PFSK-1 (cell line): ENCODE data around the gene NECTIN4.

Experiments
- FOXP2 ChIP-seq: optimal IDR thresholded peaks from 2 replicates; pipeline ENCODE3; 2011; ENCODE audit warnings: borderline replicate concordance, control low read depth, inconsistent platforms; ENCODE audit not compliant: insufficient read depth; ENCODE audit errors: extremely low read length, extremely low read depth
- POLR2AphosphoS5 ChIP-seq: IDR thresholded peaks from 2 replicates; pipeline ENCODE4 v1.6.1; 2012; ENCODE audit warnings: low read depth, mild to moderate bottlenecking, control low read depth, low read length, moderate library complexity
- SIN3A ChIP-seq: IDR thresholded peaks from 2 replicates; pipeline ENCODE4 v1.6.1; 2012; ENCODE audit warnings: mild to moderate bottlenecking, low read length, moderate library complexity, borderline replicate concordance; ENCODE audit not compliant: insufficient read depth
- TAF1 ChIP-seq: IDR thresholded peaks from 2 replicates; pipeline ENCODE4 v1.6.1; 2012; ENCODE audit warnings: low read length, control low read depth, borderline replicate concordance; ENCODE audit not compliant: insufficient read depth
- TF ChIP-seq, protein P1 (sequence below), 2 experiments: IDR thresholded peaks; 2 replicates each; pipeline versions ENCODE4 v1.6.1 to v1.8.0; 2011 to 2012; ENCODE audit warnings: low read depth in 2 of 2, low read length in 2 of 2, control low read depth in 1 of 2, inconsistent platforms in 1 of 2, mild to moderate bottlenecking in 1 of 2, moderate library complexity in 1 of 2; ENCODE audit not compliant: insufficient read depth in 1 of 2

NECTIN4 gene

GRCh38 chr1:161051219-161051618 is 38.1 kb downstream of the NECTIN4 start:
- TF ChIP-seq POLR2AphosphoS5 (no peak), TAF1 (no peak), FOXP2 (no peak), SIN3A (no peak)
- TF ChIP-seq, protein P1, sequence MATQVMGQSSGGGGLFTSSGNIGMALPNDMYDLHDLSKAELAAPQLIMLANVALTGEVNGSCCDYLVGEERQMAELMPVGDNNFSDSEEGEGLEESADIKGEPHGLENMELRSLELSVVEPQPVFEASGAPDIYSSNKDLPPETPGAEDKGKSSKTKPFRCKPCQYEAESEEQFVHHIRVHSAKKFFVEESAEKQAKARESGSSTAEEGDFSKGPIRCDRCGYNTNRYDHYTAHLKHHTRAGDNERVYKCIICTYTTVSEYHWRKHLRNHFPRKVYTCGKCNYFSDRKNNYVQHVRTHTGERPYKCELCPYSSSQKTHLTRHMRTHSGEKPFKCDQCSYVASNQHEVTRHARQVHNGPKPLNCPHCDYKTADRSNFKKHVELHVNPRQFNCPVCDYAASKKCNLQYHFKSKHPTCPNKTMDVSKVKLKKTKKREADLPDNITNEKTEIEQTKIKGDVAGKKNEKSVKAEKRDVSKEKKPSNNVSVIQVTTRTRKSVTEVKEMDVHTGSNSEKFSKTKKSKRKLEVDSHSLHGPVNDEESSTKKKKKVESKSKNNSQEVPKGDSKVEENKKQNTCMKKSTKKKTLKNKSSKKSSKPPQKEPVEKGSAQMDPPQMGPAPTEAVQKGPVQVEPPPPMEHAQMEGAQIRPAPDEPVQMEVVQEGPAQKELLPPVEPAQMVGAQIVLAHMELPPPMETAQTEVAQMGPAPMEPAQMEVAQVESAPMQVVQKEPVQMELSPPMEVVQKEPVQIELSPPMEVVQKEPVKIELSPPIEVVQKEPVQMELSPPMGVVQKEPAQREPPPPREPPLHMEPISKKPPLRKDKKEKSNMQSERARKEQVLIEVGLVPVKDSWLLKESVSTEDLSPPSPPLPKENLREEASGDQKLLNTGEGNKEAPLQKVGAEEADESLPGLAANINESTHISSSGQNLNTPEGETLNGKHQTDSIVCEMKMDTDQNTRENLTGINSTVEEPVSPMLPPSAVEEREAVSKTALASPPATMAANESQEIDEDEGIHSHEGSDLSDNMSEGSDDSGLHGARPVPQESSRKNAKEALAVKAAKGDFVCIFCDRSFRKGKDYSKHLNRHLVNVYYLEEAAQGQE (IDR thresholded peaks at IDR 0.05; ENCODE audit: insufficient read depth in 1 of 2, low read depth in 2 of 2, low read length in 2 of 2): no peak

DNA sequence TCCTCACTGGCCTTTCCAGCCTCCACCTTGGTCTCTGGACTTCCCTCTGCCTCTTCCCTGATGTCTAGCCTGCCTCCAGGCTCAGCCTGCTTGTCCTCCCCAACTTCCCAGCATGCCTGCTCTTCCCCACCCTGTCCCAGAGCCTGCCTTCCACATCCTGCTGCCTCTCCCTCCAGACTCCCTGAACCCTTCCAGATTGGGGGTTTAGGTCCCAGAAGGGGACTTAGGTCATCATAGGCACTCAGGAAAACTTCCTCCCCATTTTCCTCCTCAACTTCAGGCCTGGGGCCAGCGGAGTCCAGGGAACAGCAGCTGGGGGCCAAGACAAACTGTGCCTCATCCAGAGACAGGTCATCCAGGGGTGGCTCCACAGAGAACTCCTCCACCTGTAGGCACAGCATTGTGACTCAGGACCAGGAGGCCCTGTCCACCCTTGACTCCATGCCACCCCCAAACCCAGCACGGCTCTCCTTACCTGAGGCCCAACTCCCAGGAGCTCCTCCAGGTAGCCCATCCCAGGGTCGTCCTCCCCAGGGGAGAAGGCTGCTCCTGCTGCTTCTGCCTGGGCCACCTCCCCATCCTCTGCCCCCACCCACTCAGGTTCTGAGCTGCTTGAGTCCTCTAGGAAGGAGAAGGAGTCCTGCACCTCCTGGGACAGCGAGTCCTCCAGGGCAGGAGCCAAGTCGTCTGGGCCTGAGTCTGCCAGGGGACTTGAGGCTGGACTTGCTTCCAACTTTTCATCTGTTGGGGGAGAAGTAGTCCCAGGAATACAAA is 40.2 kb downstream of the NECTIN4 start:
- no peak for TF ChIP-seq TAF1
- TF ChIP-seq, protein P1 (IDR thresholded peaks at IDR 0.05; ENCODE audit: insufficient read depth in 1 of 2, low read depth in 2 of 2, low read length in 2 of 2): no peak
- no peak for TF ChIP-seq FOXP2
- no peak for TF ChIP-seq POLR2AphosphoS5
- TF ChIP-seq SIN3A: no peak

DNA sequence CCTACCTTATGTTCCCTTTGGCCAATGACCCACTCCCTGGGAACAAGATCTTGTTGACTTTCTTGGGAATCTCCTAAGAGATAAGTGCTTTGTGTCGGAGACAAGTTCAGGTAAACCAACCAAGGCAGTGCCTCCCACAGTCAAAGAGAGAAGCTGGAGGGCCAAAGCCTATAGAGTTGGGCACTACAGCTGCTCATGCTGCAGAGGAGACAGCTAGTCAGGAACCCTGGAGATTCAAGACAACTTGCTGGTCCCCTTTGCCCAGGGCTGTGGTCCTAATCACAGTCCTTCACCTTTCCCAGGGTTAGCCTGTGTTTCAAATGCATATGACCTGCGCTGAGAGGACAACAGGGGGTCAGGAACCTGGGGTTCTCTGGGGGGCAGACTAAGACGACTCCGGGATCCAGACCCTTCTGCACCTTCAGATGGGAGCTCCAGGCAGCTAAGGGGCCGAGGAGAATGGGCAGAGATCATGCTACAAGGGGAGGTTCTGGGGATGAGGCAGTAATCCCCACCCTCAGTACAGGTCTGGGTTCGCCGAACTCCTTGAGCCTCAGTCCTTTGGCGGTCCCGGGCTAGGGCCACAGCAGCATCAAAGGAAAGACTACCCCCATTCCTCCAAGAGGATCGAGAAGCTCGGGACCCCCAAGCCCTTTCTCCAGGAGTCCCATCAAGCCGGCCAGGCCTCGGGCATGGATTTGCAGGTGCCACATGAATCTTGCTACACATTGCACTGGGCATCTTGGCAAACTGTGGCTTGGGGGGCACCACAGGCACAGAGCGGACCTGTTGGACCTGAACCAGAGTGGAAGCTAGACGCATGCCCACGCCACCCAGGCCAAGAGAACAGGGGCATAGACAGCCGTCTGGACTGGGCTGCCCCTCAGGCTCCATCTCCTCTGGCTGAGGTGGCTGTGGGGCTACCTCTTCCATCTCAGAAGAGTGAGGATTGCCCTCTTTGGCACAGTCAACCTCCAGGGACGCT is 41.6 kb downstream of the NECTIN4 start:
- no peak for TF ChIP-seq POLR2AphosphoS5
- no peak for TF ChIP-seq TAF1
- TF ChIP-seq, protein P1 (IDR thresholded peaks at IDR 0.05; ENCODE audit: insufficient read depth in 1 of 2, low read depth in 2 of 2, low read length in 2 of 2): no peak
- TF ChIP-seq SIN3A: no peak
- no peak for TF ChIP-seq FOXP2

DNA sequence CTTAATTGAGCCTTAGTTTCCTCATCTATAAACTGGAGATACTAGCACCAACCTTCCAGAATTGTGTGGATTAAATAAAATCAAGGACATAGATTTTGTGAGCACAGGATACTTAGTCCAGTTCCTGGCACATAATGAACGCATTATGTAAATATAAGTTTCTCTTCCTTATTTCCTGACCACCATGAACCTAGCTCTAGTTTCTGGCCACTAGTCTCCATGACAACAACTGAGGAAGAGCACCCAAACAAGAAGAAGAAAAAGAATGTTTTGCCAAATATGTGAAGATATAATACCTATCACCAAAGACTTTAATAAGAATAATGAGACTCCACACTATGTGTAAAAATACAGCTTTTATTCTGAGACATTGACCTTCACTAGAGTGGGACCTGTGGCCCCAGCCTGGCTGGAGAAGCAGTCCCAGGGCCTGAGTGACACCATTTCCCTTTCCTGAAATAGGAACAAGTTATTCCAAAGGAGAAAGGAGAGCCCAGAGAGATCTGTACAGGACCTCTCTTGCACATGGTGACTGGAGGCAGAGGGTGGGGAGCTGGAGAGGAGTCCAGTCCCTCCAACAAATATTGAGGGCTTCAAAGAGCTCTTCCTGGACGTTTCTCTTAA is 42.6 kb downstream of the NECTIN4 start:
- TF ChIP-seq POLR2AphosphoS5 (no peak), TAF1 (no peak), FOXP2 (no peak), SIN3A (no peak)
